GM21381 (cell line): ENCODE measurements around the gene KRT6B.
"Not testable (repeated sequence)": the region's sequence is repeated elsewhere in the genome, so short reads cannot be mapped to it uniquely, and the experiment has no call there.

Experiments used
- ATAC-seq: cut with Tn5 transposase; IDR thresholded peaks from one replicate; pipeline ENCODE4 v1.9.1; 2021; ENCODE audit warnings: mild to moderate bottlenecking, moderate library complexity; ENCODE audit not compliant: unreplicated experiment

Gene KRT6B

GRCh38 chr12:52452101-52452500 lies at the start of gene KRT6B:
KRT6B (minus strand) TSS chr12:52452146; CDS start chr12:52452078, 68 bp downstream.
- ATAC-seq = no peak

GRCh38 chr12:52501490-52501889 lies 49.5 kb upstream of the KRT6B start:
- ATAC-seq = no peak

- ATAC-seq = not testable (repeated sequence)
Measured at GRCh38 chr12:52500574-52500973, 48.6 kb upstream of the KRT6B start.

GRCh38 chr12:52499806-52500560 lies 48.0 kb upstream of the KRT6B start:
- ATAC-seq = no peak

GRCh38 chr12:52498946-52499345 lies 47.0 kb upstream of the KRT6B start:
- no peak for ATAC-seq

GRCh38 chr12:52497975-52498374 lies 46.0 kb upstream of the KRT6B start:
- no peak for ATAC-seq

- ATAC-seq = no peak
Measured at GRCh38 chr12:52496590-52497071, 44.7 kb upstream of the KRT6B start.

- no peak for ATAC-seq
Measured at GRCh38 chr12:52496054-52496453, 44.1 kb upstream of the KRT6B start.

GRCh38 chr12:52495389-52495788 lies 43.4 kb upstream of the KRT6B start:
- no peak for ATAC-seq

GRCh38 chr12:52494518-52494917 lies 42.6 kb upstream of the KRT6B start:
- ATAC-seq = no peak

GRCh38 chr12:52494100-52494499 lies 42.2 kb upstream of the KRT6B start:
- no peak for ATAC-seq

GRCh38 chr12:52493172-52493571 lies 41.2 kb upstream of the KRT6B start, which contains the start of gene KRT6A:
KRT6A (minus strand) TSS chr12:52493257; CDS start chr12:52493188, 69 bp downstream.
- no peak for ATAC-seq

- ATAC-seq = not testable (repeated sequence)
Measured at GRCh38 chr12:52492405-52492804, 40.5 kb upstream of the KRT6B start.

- not testable (repeated sequence) for ATAC-seq
Measured at GRCh38 chr12:52491495-52491894, 39.5 kb upstream of the KRT6B start.

GRCh38 chr12:52488736-52489135 lies 36.8 kb upstream of the KRT6B start:
- ATAC-seq = no peak

GRCh38 chr12:52487744-52488443 lies 35.9 kb upstream of the KRT6B start:
- ATAC-seq = not testable (repeated sequence)

- no peak for ATAC-seq
Measured at GRCh38 chr12:52487211-52487610, 35.3 kb upstream of the KRT6B start.

GRCh38 chr12:52486166-52487105 lies 34.5 kb upstream of the KRT6B start:
- ATAC-seq = no peak

- no peak for ATAC-seq
Measured at GRCh38 chr12:52480073-52480472, 28.1 kb upstream of the KRT6B start.

- ATAC-seq = no peak
Measured at GRCh38 chr12:52477651-52478050, 25.7 kb upstream of the KRT6B start.

GRCh38 chr12:52474212-52474611 lies 22.3 kb upstream of the KRT6B start:
- ATAC-seq = no peak
